ENCODE measurements around the gene ADAM10.
"Not testable (repeated sequence)": the region's sequence is repeated elsewhere in the genome, so short reads cannot be mapped to it uniquely, and the experiment has no call there.

DNA sequence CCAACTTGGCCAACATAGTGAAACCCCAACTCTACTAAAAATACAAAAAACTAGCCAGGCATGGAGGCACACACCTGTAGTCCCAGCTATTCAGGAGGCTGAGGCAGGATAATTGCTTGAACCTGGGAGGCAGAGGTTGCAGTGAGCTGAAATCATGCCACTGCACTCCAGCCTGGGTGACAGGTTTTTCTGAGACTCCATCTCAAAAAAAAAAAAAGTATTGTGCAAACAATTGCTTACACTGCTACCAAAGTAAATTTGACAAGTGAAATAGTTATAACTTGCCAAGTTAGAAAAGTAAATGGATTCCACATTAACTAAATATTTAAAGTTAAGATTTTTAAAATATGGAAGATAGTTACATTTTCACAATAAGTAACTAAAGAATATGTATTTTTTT is 129.2 kb downstream of the ADAM10 start:
- not testable (repeated sequence) for TF ChIP-seq POLR2A (IDR thresholded peaks at IDR 0.05)
- TF ChIP-seq, protein P1, sequence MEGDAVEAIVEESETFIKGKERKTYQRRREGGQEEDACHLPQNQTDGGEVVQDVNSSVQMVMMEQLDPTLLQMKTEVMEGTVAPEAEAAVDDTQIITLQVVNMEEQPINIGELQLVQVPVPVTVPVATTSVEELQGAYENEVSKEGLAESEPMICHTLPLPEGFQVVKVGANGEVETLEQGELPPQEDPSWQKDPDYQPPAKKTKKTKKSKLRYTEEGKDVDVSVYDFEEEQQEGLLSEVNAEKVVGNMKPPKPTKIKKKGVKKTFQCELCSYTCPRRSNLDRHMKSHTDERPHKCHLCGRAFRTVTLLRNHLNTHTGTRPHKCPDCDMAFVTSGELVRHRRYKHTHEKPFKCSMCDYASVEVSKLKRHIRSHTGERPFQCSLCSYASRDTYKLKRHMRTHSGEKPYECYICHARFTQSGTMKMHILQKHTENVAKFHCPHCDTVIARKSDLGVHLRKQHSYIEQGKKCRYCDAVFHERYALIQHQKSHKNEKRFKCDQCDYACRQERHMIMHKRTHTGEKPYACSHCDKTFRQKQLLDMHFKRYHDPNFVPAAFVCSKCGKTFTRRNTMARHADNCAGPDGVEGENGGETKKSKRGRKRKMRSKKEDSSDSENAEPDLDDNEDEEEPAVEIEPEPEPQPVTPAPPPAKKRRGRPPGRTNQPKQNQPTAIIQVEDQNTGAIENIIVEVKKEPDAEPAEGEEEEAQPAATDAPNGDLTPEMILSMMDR (IDR thresholded peaks at IDR 0.05) = not testable (repeated sequence)
